ENCODE data around the gene CDYL. TPM values are rescaled to one million over a fixed set of nuclear protein-coding genes. Genes with fewer than 3 reads are reported as not detected.
"Not testable (repeated sequence)": the region's sequence is repeated elsewhere in the genome, so short reads cannot be mapped to it uniquely, and the experiment has no call there.

Gene CDYL
- total RNA-seq, 1 donor from 2014 or later, result 31.9 TPM

DNA sequence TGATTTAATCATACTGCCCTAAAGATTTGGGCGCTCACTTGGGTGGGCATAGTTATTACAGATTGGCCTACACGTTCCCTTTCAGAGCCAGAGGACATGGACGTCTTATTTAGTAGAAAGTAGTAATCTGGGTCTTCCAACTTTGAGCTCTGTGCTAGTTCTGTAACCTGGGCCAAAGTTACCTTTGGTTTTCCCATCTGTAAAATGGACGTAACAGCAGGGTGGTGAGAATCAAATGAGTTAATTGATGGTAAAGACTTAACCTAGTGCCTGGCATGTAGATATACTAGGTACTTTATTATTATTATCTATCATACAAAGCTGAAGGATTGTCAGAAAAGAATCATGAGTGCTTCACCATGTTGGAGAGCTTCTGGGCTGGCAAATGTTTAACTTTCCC lies 74.8 kb downstream of the CDYL start:
- H3K36me3 ChIP-seq, result no peaks in the 10 kb centered on the region
- H3K27ac ChIP-seq, result no peak overlapping the region
- no peaks in the 10 kb centered on the region for H3K27me3 ChIP-seq
- H3K4me3 ChIP-seq, result no peak overlapping the region
- no peak for DNase-seq (ENCODE audit: extremely low spot score in 2 of 2)
- H3K9me3 ChIP-seq, result no peaks in the 10 kb centered on the region
- TF ChIP-seq POLR2A (IDR thresholded peaks at IDR 0.05) (no peak), CTCF (IDR thresholded peaks at IDR 0.05) (no peak), POLR2AphosphoS5 (IDR thresholded peaks at IDR 0.05; ENCODE audit: insufficient read depth in 1 of 2, low read depth in 1 of 2) (no peak)
- H3K4me1 ChIP-seq, result peaks cover 14% of the 10 kb centered on the region
- intact Hi-C loops (cut with DNase I), result no loop called here

DNA sequence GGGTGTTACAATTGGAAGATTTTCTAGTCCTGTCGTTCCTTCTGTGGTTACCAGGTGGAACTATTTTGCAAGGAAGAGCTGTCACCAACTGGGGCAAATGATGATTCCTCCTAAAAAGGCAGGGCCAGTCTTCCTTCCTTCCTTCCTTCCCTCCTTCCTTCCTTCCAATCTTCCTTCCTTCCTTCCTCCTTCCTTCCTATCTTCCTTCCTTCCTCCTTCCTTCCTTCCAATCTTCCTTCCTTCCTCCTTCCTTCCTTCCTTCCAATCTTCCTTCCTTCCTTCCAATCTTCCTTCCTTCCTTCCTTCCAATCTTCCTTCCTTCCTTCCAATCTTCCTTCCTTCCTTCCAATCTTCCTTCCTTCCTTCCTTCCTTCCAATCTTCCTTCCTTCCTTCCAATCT lies 76.0 kb downstream of the CDYL start:
- H3K9me3 ChIP-seq; intact Hi-C loops (cut with DNase I); H3K27me3 ChIP-seq; H3K27ac ChIP-seq; H3K36me3 ChIP-seq; H3K4me3 ChIP-seq; DNase-seq (ENCODE audit: extremely low spot score in 2 of 2): not testable (repeated sequence)
- H3K4me1 ChIP-seq, result peaks cover 14% of the 10 kb centered on the region

DNA sequence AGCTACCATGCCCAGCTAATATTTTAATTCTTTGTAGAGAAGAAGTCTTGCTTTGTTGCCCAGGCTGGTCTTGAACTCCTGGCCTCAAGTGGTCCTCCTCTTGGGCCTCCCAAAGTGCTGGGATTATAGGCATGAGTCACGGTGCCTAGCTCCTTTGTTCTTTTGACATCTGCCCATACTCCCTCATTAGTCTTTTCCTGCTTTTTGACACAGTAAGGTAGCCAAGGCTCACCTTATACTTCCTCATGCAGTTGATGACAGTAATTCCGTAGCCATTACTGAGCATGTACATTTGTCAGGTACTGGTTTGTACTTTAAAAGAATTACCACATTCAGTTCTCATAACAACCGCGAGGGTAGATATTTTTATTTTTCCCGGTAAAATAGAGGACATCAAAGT lies 76.7 kb downstream of the CDYL start:
- Histone ChIP-seq H3K9me3 (no peaks in the 10 kb centered on the region), H3K4me3 (no peak overlapping the region), H3K4me1 (peaks cover 18% of the 10 kb centered on the region), H3K36me3 (no peaks in the 10 kb centered on the region), H3K27ac (no peak overlapping the region), H3K27me3 (no peaks in the 10 kb centered on the region)
- intact Hi-C loops (cut with DNase I), result no loop called here
- TF ChIP-seq CTCF (IDR thresholded peaks at IDR 0.05), result no peak
- no peak for TF ChIP-seq POLR2AphosphoS5 (IDR thresholded peaks at IDR 0.05; ENCODE audit: insufficient read depth in 1 of 2, low read depth in 1 of 2)
- no peak for TF ChIP-seq POLR2A (IDR thresholded peaks at IDR 0.05)
- DNase-seq (ENCODE audit: extremely low spot score in 2 of 2), result no peak

DNA sequence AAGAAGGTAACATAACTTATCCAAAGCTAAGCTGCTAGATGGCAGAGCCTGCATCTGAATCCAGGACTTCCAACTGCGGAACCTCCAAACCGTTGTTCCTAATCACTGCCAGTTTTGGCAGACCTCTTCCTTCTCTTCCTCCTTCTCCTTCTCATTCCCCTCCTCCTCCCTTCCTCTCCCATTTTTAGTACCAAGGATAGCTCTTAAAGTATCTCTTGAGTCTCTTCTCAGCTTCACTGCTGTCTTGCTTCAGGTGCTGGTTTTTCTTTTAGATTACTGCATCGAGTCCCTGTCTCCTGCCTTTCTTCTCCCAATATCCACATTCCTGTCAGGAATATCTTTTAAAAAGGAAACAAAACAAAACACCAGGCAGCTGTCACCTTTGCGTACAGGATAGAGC lies 77.1 kb downstream of the CDYL start:
- Histone ChIP-seq H3K4me1 (peaks cover 21% of the 10 kb centered on the region), H3K9me3 (no peaks in the 10 kb centered on the region), H3K27ac (no peak overlapping the region), H3K27me3 (no peaks in the 10 kb centered on the region), H3K36me3 (no peaks in the 10 kb centered on the region), H3K4me3 (no peak overlapping the region)
- no peak for DNase-seq (ENCODE audit: extremely low spot score in 2 of 2)
- intact Hi-C loops (cut with DNase I), result no loop called here
- no peak for TF ChIP-seq POLR2A (IDR thresholded peaks at IDR 0.05)
- TF ChIP-seq CTCF (IDR thresholded peaks at IDR 0.05), result no peak
- no peak for TF ChIP-seq POLR2AphosphoS5 (IDR thresholded peaks at IDR 0.05; ENCODE audit: insufficient read depth in 1 of 2, low read depth in 1 of 2)

GRCh38 chr6:4853782-4854511 lies 77.7 kb downstream of the CDYL start:
- Histone ChIP-seq H3K4me3 (no peak overlapping the region), H3K27me3 (no peaks in the 10 kb centered on the region), H3K4me1 (peaks cover 21% of the 10 kb centered on the region), H3K36me3 (no peaks in the 10 kb centered on the region), H3K9me3 (no peaks in the 10 kb centered on the region), H3K27ac (no peak overlapping the region)
- no peak for DNase-seq (ENCODE audit: extremely low spot score in 2 of 2)
- intact Hi-C loops (cut with DNase I), result no loop called here
- TF ChIP-seq POLR2A (IDR thresholded peaks at IDR 0.05), result no peak
- TF ChIP-seq CTCF (IDR thresholded peaks at IDR 0.05), result no peak
- TF ChIP-seq POLR2AphosphoS5 (IDR thresholded peaks at IDR 0.05; ENCODE audit: insufficient read depth in 1 of 2, low read depth in 1 of 2), result no peak
